ENCODE data around the gene SMIM38.

GRCh38 chr11:69127884-69128283, 27.9 kb upstream of the SMIM38 start:
- TF ChIP-seq, protein P1, sequence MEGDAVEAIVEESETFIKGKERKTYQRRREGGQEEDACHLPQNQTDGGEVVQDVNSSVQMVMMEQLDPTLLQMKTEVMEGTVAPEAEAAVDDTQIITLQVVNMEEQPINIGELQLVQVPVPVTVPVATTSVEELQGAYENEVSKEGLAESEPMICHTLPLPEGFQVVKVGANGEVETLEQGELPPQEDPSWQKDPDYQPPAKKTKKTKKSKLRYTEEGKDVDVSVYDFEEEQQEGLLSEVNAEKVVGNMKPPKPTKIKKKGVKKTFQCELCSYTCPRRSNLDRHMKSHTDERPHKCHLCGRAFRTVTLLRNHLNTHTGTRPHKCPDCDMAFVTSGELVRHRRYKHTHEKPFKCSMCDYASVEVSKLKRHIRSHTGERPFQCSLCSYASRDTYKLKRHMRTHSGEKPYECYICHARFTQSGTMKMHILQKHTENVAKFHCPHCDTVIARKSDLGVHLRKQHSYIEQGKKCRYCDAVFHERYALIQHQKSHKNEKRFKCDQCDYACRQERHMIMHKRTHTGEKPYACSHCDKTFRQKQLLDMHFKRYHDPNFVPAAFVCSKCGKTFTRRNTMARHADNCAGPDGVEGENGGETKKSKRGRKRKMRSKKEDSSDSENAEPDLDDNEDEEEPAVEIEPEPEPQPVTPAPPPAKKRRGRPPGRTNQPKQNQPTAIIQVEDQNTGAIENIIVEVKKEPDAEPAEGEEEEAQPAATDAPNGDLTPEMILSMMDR (IDR thresholded peaks at IDR 0.05) = no peak
- no peak for TF ChIP-seq EP300 (IDR thresholded peaks at IDR 0.05)
- TF ChIP-seq POLR2A (IDR thresholded peaks at IDR 0.05) = no peak
- TF ChIP-seq POLR2AphosphoS5 (IDR thresholded peaks at IDR 0.05) = no peak
